Measurements from ENCODE around the gene NGEF.

Gene NGEF

GRCh38 chr2:233042549-233042948, 29.5 kb upstream of the NGEF start:
- no peak for DNase-seq (ENCODE audit: low read depth)

- DNase-seq (ENCODE audit: low read depth): no peak
Observed at GRCh38 chr2:233041722-233042323, 28.8 kb upstream of the NGEF start.

DNA sequence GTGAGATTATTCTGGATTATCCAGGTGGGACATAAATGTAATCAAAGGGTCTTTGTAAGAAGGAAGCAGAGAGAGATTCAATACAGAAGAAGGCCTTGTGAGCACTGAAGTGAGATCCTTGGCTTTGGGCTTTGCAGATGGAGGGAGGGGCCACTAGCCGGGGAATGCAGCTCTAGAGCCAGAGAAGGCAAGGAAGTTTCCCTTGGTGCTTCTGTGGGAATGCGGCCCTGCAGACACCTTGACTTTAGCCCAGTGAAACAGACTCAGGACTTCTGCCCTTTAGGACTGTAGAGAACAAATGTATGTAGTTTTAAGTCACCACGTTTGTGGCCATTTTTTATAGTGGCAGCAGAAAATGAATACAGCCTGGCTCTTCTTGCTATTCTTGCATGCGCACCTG, 27.5 kb upstream of the NGEF start:
- DNase-seq (ENCODE audit: low read depth): no peak

GRCh38 chr2:233039846-233040530, 26.9 kb upstream of the NGEF start:
- no peak for DNase-seq (ENCODE audit: low read depth)

GRCh38 chr2:233039212-233039845, 26.3 kb upstream of the NGEF start:
- DNase-seq (ENCODE audit: low read depth): no peak

DNA sequence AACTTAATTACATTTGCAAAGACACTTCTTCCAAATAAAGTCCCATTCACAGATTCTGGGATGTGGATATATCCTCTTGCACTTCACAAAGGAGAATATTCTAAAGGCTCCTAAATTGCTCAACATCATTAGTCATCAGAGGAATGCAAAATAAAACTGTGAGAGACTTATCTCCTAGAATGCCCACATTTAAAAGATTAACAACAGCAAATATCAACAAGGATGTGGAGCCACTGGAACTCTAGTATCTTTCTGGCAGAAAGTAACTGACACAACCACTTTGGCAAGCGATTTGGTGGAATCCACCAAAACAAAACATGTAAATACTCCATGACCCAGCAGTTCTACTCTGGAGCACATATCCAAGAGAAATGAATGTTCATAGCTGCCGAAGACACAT, 24.0 kb upstream of the NGEF start:
- DNase-seq (ENCODE audit: low read depth): no peak

- DNase-seq (ENCODE audit: low read depth): no peak
Observed at GRCh38 chr2:233036162-233036838, 23.2 kb upstream of the NGEF start.

DNA sequence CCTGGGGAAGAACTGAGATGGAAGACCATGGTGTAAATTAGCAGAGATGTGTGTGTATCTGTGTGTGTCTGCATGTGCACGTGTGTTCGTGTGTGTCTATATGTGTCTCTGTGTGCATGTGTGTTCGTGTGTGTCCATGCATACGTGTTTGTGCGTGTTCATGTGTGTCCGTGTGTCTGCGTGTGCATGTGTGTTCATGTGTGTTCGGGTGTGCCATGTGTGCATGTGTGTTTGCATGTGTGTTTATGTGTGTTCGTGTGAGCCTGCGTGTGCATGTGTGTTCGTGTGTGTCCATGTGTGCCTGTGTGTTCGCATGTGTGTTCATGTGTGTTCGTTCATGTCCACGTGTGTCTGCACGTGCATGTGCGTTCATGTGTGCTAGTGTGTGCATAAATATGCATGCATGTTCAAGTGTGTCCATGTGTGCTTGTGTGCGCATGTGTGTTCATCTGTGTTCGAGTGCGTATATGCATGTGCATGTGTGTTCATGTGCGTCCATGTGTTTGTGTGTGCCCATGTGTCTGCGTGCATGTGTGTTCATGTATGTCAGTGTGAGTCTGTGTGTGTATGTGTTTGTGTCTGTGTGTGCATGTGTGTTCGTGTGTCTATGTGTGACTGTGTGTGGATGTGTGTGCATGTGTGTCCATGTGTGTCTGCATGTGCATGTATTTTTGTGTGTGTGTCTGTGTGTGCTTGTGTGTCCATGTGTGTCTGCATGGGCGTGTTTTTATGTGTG, 22.5 kb upstream of the NGEF start:
- no peak for DNase-seq (ENCODE audit: low read depth)

GRCh38 chr2:233034091-233034882, 21.2 kb upstream of the NGEF start:
- no peak for DNase-seq (ENCODE audit: low read depth)

- DNase-seq (ENCODE audit: low read depth): no peak
Observed at GRCh38 chr2:233033672-233034071, 20.6 kb upstream of the NGEF start.

GRCh38 chr2:233032551-233033320, 19.7 kb upstream of the NGEF start, which contains the start of gene NEU2:
Gene NEU2, plus strand, starts transcription at chr2:233032672. Its CDS starts 0 bp downstream, at chr2:233032672.
- DNase-seq (ENCODE audit: low read depth): no peak

DNA sequence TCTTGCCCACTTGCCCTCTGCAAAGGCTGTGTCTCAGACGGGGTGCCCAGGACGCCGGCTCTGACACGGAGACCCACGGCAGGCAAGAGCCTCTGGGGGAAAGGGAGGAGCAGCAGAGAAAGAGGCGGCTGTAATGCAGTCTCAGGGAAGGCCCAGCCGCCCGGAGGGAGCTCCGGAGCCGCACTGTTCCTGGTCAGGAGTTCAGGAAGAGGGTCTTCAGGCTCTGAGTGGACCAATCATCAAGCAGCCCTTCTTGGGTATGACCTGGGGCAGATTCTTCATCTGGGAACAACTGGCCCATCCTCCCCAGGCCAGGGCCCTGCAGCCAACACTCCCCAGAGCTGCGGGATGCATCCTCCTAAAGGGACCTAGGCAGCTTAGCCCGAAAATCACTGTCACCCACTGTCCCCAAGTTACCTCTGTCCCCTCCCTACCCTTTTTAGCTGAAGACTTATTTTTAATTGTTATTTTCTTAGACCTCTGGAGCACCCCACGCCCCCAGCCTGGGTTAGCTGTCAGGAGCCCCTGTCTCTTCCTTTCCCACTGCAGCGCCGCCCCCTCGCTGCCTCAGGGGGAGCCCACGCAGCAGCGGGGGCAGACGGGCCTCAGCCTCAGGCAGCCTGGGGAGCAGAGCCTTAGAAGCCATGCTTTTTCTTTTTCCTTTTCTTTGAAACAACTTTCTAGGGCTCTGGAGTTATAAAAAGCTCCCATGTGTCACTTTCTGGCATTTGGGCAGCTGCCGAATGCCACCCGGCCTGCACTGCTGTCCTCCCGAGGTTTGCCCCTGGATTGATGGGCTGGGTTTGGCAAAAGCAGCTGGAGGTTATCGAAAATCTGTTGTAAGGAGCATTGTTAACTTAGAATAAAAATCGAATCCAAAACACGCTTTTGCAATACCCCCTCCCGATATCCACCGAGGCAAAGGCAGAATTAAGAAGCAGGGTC, 18.8 kb upstream of the NGEF start:
- DNase-seq (ENCODE audit: low read depth): no peak

DNA sequence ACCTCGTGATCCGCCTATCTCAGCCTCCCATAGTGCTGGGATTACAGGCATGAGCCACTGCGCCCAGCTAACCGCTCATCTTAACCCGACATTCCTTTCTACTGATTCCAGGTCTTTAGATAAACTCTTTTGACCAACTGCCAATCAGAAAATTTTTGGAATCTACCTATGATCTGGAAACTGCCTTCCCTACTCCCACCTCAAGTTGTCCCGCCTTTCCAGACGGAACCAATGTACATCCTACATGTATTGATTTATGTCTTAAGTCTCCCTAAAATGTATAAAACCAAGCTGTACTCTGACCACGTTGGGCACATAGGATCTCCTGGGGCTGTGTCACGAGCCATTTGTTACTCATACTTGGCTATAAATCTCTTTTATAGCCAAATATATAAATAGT, 16.3 kb upstream of the NGEF start:
- no peak for DNase-seq (ENCODE audit: low read depth)

DNA sequence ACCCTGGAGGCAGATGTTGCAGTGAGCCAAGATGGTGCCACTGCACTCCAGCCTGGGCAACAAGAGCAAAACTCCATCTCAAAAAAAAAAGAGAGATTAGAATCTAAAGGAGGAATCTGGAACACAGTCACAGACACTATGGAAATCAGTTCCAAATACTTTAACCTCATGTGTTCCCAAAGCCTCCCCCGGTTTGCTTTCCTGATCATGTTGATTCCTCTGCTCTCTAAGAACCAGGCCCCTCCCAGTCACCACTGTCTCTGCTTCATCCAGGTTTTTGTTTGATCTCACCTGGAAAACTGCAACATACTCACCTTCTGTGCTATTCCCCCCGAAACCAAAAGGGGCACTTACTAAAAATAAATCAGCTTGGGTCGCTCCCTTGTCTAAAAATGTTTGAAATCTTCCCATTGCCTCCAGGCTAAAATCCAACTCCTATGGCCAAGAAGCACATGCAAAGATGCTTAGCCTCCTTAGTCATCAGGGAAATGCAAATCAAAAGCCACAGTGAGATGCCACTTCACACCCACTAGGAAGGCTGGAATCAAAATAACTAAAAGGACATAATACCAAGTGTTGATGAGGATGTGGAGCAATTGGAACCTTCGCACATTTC, 13.2 kb upstream of the NGEF start:
- DNase-seq (ENCODE audit: low read depth): no peak

DNA sequence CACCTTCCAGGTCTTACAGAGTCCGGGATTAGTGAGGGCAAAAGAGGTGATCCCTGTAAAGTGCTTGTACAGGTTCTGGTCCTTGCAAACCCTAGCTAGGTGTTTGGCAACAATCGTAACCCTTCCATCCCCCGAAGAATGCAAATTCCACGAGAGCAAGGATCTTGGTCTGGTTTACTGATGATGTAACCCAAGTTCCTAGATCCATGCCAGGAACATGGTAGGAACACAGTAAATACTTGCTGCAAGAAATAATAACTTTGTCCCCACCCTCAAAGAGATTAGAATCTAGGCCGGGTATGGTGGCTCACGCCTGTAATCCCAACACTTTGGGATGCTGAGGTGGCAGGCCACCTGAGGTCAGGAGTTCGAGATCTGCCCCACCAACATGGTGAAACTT, 12.7 kb upstream of the NGEF start:
- no peak for DNase-seq (ENCODE audit: low read depth)

DNA sequence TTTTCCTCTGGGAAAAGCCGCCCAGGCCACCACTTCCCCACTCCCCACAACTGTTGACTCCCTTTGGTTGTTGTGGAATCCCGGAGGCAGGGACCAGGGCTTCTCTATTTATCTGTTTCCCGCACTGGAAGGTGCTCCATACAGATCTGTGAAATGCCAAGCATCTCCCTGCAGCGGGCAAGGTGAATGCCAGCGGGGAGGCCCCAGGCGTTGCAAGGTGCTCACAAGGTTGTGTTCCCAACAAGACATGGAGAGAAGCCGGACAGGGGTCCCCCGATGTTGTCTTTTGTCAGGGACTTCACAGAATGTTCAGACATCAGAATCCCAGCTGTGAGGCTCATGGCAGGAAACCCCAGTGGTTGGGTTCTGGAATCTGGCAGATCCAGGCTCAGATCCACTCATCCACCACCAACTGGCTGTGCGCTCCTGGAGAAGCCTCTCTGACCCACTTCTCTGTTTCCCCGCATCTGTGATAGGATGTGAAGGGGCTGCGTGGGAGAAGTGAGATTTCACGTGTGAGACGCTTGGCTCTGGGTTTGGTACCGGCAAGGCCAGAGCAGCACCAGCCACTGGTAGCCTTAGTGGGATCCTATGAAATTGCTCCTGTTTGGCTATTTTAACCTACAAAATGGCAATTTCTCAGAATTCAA, 10.8 kb upstream of the NGEF start:
- DNase-seq (ENCODE audit: low read depth): no peak

DNA sequence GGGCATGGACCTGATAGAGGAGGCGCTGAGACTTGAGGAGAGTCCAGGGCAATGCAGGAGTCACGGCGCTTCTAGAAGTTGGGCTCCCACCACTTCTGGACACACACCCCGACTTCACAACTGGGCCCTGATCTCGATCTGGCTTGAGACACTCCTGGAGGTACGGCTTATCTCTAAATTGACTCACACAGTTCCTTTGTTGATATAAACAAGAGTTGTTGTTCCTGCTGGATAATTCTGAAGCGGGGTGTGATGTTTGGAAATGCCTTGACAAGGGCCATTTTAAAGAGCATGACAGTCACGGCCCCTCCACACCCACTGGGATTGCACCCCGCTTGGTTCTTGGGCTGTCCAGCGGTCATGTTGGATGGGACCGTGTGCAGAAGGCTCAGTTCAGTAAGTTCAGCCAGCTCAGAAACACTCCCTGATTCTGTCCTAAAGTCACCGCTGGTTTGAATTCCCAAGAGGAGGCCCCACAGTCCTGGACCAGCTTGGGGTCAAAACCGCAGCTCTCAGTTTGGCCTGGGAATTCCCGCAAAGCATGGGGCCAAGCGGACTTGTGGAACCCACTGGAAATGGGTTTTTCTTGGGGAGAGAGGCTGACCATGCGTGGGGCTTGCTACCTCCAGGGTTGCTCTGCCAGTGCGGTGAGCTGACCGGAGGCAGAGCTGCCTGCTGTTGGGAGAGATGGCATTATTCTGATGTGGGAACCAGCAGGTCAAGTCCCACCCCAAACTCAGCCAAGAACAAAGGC, 10.1 kb upstream of the NGEF start:
- DNase-seq (ENCODE audit: low read depth): no peak

DNA sequence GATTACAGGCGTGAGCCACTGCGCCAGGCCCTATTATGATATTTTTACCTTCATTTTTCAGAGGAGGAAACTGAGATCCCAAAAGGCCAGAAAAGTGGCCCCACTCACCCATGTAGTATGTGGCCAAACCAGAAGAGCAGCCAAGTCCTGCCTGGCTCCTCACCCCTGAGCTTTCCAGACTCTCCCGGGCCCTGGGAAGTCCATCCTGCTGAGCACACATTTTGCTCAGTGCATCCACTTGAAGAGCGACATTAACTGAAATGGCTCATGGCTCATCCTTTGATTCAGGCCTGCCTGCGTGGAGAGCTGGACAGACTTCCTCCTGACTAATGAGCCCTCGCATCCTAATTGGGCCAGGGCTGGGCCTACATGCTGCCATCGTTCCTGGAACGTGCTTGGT, 9.5 kb upstream of the NGEF start:
- no peak for DNase-seq (ENCODE audit: low read depth)
